Endometrium (tissue), 2 donors: ENCODE data around the gene SV2C.
"Not testable (repeated sequence)": the region's sequence is repeated elsewhere in the genome, so short reads cannot be mapped to it uniquely, and the experiment has no call there.

Experiments used
- FAIRE-seq: peaks from 2 replicates; lab custom pipeline; 2012; peaks lifted over from hg19 to GRCh38; lab: Jason Lieb, UNC
- donor health status: control.
- donor health status: control.

The SV2C gene

DNA sequence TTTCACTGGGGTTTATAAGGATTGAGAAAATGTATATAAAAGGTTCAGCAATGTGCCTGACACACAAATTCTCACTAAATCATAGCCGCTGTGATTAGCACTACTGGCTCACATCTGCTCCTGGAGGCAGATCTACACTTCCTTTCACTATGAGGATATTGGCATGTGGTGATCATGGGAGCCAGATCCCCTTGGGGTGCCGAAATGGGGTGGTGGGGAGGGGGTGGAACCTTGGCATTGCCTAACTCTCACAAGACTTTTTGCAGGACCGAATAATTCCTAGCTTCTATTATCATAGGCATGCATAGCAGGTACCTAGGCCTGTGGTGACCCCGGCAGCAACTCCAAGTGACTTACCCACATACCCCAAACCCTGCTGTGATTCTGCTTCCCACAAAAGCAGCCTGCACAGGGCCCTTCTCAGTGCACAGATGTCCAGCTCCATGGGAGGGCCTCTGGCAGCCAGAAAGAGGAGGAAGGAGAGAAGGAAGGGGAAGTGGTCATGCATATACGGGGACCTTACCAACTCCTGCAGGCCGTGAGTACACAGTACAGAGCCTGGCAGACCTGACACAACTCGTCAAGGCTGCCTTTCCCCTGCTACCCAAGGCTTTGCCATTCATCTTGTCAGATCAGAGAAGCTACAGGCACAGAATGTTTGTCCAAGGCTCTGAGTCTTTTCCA is 258.6 kb downstream of the SV2C start:
- FAIRE-seq, result no peak

DNA sequence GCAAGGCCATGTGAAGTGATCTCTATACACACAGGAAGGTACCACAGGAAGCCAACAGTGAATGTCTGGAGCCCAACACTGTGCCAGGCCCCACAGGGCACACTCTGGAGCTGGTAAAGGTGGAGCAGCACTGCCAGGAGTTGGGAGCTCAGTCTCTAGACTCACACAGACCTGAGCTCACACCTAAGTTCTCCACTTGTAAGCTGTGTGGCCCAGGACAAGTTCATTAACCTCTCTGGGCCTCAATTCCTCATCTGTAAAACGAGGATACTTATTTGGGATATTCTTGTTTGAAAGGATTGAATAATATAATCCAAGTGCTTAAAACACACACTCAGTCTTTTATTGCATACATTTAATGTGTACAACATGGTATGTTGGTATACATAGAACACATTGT is 259.3 kb downstream of the SV2C start:
- FAIRE-seq, result no peak

DNA sequence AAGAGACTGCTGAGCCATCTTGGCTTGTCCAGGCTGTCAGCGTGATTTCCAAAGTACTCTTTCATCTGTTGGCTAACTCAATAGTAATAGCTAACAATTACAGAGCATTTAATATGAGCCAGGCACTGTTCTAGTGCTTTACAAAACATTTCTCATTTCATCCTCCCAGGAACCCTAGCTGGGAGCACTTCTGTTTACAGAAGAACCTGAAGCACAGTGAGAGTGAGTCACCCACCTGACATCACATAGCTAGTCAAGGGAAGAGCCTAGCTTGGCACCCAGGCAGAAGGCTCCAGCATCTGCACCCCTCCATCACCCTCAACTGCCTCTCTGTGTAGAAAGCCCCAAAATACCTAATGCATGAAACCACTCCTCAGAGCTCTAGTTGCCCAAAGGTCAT is 262.4 kb downstream of the SV2C start:
- no peak for FAIRE-seq

DNA sequence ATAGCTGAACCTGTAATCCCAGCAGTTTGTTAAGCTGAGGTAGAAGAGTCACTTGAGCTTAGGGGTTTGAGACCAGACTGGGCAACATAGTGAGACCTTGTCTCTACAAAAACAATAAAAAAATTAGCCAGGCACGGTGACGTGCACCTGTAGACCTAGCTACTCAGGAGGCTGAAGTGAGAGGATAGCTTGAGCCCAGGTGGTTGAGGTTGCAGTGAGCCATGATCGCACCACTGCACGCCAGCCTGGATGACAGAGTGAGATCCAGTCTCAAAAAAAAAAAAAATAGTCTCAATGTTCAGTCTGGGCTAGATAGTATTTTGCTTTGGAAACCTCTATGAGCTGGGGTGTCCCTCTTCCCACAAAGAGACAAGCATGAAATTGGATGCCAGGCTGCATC is 268.0 kb downstream of the SV2C start:
- no peak for FAIRE-seq

DNA sequence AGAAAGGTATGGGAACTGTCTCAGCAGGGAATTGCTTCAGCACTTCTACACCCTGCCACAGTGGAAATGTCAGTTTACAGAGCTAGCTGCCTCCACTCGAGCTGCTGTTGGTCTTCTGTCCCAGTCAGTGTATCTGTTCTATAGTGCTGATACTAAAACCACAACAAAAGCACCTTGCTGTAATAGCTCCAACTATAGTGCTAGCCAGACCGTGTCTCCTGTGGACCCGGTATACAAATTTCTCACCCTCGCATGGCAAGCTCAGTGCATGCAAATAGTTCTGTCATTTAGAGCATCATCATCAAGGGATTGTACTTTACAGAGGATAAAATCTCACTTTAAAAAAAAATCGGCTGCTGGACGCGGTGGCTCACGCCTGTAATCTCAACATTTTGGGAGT is 268.4 kb downstream of the SV2C start:
- FAIRE-seq, result no peak

DNA sequence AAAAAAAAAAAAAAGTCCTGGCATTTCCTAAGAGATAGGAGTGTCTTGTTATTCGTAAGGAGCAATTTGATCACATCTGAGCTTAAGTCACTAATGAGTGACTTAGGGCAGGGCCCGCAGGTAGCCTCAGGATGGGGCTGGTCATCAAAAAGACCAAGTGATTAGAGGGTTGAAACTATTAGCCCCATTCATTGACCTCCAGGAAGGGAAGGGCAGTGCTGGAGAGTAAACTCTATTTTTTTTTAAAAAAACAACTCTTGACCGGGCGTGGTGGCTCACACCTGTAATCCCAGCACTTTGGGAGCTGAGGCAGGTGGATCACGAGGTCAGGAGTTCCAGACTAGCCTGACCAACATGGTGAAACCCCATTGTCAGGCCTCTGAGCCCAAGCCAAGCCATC is 273.7 kb downstream of the SV2C start:
- no peak for FAIRE-seq

DNA sequence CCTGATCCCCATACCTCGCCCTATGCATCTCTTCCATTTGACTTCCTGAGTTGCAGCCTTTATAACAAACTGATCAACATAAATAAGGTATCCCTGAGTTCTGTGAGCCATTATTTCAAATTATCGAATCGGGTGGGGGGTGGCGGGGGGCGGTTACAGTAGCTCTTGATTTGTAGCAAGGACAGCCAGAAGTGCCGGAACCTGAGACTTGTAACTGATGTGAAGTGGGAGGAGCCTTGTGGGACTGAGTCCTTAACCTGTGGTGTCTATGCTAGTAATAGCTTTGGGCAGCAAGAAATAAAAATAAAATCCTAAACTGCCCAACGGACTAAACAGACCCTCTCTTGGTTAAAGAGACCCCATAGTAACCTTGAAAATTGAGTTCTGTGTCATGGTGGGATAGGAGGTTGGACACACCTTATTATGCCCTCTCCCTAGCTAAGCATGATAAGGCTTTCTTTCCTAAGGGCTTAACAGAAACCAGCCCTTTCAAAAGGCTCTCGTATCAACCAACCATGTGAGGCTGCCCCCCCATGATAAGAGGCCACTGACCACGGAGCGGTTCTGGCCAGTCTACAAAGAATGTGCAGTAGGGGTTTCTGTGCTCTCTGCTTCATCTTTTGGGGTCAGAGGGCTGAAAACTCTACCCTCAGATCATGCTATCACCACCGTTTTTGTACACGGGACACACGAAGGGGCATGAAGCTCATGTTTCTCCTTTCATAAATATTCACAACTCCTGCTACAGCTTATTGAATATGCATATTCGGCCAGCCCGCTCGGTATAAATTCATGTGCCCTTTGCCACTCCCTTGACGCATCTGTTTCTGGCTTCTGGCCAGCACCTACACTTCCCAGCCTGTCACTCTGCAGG is 280.4 kb downstream of the SV2C start:
- FAIRE-seq, result no peak

DNA sequence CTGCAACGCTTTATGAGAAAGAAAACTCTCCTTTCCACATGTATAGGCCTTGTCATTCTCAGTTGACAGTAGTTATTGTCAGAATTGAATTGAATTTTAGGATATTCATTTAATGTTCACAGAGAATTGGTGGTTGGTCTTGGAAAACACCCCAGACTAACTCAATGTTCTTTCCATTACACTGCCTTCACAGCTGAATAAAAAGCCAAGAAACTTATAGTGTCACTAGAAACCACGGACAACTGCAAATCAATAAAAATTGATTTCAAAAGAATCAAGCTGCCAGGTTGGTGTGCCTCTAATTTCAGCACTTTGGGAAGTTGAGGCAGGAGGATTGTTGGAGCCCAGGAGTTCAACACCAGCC is 281.0 kb downstream of the SV2C start:
- FAIRE-seq, result no peak

DNA sequence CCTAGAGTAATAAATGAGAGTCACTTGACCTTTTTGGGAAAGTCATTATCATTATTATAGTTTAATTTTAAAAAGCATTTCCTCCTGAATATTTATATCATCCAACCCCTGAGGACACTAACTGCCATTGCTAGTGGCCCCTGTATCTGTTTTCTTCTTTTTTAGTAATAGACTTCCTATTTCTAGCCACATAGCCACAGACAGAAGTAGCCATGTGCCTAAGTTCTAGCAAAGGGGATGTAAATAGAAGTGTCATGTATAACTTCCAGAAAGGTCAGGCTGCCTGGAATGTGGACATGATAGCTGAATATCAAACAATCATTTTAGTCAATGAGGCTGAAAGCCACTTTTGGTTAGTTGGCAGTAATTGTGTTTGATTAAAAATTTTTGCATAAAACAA is 282.4 kb downstream of the SV2C start:
- no peak for FAIRE-seq

DNA sequence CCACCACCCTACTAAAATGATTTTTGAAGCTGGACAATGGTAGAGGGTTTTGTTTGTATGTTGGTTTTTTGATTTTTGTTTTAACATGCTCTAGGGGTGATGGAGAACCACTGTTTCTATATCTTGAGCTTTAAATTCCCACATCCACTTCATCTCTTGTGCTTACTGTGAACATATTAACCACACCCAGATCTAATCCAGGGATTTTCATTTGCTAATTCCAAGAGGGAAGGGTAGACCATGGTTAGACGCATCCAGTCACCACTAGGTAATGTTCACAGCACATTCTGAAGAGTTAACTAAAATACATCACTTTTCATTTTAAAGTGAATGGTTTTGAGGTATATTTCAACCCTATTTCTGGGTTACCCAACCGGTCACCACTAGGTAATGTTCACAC is 283.4 kb downstream of the SV2C start:
- FAIRE-seq, result no peak

DNA sequence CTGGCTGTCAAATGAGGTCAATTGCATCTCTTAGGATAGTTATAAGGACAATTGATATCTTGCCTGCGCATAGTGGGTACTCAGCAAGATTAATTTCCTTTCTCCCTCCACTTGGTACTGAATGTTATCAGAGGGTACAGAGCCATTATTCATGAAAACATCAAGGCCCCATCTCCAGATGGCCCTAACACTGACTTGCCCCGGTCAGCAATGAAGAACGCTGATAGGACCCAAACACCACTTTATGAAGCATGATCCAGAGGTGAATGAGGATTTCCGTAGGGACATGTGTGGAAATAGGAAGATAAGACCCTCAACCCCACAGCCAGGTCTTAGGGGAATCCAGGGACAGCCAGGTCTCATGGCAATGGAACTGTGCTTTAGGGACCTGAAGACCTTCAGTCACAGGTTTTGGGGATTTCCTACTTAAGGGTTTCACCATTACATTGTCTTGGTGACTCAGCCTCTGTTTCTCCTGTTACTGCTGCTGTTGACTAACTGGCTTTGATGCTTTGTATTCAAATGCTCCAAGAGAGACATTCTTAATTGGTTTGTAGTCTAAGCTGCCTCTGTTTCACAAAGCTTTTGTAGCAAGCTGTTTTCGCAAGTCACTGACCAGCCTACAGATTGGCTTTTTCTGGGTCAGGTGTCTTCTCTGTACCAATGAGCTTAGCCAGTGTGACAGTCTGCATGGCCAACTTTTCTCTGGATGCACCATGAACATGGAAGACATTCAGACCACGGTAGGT is 284.6 kb downstream of the SV2C start:
- FAIRE-seq, result no peak

DNA sequence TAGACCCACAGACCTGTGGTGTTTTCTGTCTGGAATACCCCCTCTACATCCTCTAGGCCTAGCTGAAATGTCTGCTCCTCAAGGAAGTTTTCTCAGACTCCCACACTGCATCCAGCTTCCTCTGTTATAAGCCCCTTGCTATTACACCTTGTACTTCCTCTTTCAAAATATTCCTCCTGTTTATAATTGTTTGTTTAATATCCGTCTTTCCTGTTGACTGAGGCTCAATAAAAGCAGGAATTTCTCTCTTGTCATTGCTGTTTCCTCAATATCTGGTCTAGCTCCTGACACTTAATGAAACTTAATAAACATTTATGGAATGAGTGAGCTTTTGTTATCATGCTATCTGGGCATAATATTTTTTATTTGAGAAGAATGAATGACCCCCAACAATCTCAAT is 285.8 kb downstream of the SV2C start:
- no peak for FAIRE-seq

DNA sequence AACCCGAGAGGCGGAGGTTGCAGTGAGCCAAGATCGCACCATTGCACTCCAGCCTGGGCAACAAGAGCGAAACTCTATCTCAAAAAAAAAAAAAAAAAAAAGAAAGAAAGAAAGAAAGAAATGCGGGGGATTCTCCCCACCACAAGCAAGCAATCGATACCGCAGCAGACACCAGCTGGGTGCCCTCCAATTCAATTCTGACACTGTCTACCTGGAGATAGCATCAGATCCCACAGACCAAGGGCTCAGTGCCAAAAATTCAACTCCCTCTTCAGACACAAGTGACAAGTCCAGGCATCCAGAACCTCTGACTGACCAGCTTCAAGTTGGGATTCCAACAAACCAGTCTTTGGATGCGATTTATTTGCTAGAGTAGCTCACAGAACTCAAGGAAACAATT is 286.5 kb downstream of the SV2C start:
- not testable (repeated sequence) for FAIRE-seq

DNA sequence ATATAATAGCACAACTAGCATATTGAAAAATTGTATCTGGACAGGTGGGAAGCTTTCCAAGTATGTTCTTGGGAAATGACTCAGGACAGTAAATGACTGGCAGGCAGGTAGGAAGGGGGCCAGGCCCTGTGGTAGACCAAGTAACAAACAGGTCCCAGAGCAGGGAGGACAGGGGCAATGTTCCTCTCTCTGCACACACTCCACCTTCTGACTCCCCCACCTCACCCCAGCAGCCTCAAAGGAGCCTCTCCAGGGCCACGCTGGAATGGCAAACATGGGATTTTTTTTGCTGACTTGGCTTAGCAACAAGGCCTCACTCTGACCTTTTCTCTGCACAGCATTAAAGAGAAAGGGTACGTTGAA is 288.8 kb downstream of the SV2C start:
- FAIRE-seq, result no peak

DNA sequence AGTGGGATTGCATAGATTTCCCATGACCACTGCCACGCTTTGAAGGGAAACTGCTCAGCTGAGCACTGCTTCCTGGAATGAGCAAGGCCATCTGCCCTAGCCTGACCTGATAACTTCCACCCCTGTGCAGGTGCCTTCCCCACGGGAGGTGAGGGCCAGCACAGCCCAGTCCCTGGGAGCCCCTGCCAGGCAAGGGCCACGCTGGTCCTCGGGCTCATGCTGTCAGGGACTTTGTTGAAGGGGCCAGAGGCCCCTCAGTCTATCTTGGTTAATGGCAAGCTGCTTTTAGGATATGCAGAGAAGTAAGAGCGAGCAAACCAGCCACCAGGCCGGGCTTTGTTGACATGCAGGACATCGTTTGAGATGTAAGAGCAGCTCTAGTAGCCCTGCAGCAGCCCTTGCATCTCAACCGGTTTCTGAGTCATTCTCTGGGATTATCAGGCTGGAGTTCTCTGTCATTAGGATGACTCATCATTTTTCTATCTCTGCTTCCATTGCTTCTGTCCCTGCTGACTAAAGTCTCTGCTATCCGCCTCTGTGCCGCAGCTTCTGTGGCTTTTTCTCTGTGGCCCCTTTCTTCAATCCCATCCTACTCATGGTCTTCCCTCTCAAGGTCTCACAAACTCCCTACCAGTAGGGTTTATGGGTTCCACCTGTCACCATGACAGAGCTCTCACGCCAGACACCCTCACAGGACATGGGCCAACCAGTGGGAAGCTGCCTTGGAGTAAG is 289.3 kb downstream of the SV2C start:
- FAIRE-seq, result no peak

DNA sequence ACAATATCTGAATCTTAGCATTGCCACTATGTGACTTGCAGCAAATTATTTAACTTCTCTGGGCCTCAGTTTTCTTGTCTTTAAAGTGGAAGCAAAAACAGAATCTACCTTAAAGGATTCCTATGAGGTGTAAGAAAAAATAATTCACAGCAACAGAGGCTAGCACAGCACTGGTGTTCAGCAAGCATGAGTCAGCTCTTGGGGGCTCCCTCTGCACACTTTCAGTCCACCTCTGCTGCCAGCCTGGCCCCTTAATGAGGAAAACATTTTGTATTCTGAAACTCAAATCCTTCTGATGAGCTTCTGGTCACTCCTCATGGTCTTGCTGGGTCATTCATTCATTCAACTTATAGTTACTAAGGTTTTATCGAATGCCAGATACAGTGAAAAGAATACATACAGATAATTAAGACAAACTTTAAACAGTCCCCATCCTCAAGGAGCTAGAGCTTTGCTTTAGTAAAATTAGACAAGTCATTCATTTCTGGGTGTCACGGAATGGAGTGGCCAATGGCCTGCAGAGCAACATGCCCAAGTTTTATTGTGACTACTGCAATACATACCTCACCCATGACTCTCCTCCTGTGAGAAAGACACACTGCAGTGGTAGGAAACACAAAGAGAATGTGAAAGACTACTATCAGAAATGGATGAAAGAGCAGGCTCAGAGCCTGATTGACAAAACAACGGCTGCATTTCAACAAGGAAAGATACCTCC is 293.1 kb downstream of the SV2C start:
- FAIRE-seq, result no peak

DNA sequence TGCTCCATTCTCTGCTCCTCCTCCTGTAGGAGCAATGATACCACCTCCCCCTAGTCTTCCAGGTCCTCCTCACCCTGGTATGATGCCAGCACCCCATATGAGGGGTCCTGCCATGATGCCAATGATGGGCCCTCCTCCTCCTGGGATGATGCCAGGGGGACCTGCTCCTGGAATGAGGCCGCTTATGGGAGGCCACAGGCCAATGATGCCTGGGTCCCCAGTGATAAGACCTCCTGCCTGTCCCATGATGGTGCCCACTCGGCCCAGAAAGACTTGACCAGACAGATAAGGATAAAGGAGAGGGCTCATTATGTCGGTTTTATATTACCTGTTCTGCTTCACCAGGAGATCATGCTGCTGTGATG is 293.7 kb downstream of the SV2C start:
- no peak for FAIRE-seq

DNA sequence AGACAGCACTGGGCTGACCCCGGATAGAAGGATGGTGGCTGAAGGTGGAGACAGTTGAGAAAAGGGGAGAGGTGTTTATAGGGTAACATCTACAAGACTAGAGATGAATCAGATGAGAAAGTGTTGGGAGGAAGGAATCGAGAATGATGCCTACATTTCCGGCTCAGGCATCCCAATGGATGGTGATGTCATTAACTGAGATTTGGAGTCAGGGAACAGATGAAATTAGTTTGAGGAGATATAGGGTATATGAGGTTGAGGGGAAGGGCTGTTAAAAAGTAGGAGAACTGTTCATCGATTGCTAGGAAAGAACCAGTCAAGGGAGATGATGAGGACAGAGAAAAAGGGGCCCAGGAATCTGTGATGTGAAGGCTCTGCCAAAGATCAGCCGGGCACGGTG is 295.2 kb downstream of the SV2C start:
- no peak for FAIRE-seq

DNA sequence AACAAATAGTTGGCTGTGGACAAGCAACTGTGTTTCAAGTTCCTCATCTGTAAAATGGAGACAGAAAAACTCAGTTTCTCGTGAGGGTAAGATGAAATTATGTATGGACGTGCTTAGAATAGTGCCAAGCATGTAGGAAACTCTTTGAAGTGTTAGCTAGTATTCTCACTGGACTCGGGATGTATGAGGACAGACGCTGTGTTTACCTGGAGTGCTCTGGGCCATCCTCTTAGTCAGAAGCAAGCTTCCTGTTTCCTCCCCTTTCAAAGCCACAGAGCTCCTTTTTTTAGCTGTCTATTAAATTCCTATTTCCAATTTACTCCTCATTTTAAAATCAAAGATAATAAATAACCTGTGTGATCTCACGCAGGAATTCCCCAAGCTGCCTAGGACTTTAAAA is 296.1 kb downstream of the SV2C start:
- no peak for FAIRE-seq

DNA sequence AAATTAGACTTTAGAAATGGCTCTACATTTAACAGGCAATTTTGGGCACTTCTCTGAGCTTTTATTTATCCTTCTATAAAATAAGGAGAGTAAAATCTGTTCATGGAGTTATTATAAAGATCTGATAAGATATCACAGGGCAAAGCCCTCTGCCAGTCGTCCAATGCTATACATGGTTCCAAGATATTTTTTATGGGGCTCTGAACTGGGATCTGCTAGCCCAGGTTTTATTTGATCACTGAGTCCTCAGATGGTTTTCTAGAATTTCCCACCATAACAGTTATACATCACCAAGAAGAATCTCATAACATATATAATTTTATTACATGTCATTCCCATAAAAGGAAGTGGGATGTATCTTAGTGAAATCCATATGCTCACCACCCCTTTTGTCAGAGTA is 296.7 kb downstream of the SV2C start:
- no peak for FAIRE-seq

DNA sequence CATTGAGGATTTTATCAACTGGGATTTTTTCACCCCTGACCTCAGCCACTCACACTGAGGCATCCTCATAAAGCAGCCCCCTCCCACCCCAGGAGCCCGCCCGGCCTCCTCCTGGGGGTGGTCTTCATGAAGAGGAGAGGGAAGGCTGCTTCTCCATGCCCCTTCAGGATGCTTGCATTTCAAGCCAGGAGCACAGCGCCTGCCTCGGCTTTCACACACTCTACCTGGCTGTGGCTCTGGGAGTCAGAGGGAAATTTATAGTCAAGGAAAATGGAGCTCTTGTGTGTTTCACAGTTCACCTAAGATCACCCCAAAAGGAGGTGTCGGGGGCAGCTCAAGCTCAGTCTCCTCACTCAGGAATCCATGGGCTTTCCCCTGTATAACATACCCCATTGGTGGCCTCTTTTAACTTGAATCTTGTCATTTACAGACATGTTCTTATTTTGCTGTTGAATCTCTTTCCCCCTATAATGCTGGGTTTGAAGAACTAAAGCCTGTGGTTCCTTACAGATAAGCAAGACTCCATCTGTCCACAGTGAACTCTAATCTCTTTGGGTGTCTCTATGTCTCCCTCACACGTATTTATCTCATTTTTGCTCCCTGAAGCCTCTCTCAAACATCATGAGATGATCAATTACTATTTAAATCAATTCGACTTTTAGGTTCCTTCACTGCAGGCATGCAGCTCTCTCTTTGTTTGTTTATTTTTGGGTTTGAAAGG is 297.3 kb downstream of the SV2C start:
- FAIRE-seq, result no peak
